NK-92 (cell line): Measurements from ENCODE around the gene CFAP299.
"Not testable (repeated sequence)": the region's sequence is repeated elsewhere in the genome, so short reads cannot be mapped to it uniquely, and the experiment has no call there.

Experiments
- DNase-seq: peaks from one replicate; lab custom pipeline; 2025; ENCODE audit not compliant: unreplicated experiment; lab: John Stamatoyannopoulos, UW

The CFAP299 gene

DNA sequence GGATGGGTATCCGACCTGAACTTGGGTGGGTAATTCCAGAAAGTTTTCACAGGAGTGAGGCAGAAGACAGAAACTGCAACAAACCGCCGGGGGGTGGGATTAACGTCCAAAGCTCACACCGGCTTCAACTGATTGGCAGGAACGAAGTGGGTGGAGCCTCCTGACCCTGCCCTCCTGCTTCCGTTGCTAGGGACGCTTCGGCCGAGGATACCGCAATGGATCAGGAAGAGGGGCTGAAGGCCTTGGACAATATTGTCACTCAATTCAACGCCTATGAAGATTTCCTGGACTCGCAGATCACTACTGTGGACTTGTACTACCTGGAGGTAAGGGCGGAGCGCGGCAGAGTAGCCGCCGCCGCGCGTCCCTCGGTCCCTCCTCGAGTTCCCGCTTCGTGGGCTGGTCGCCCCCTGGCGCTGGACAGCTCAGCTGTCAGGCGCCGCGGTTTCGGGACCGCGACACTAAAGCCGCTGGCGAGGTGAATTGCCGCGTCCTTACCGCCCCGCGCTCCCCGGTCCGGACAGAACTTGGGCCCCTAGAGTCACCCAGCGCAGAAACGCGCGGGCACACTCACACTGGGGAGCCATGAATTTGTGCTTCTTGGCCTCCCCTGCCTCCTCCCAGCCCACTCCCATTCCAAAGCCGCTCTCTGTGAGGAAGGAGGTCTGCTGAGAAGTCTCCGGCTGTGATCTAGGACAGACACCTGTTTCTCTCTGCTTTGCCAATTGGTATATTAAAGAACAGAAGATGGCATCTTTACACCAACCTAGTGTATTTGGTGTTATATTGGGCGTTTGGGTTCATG lies at the start of gene CFAP299:
Gene CFAP299, plus strand, starts transcription at position 177 of the 805 bp plus-strand sequence.
- DNase-seq = no peak

DNA sequence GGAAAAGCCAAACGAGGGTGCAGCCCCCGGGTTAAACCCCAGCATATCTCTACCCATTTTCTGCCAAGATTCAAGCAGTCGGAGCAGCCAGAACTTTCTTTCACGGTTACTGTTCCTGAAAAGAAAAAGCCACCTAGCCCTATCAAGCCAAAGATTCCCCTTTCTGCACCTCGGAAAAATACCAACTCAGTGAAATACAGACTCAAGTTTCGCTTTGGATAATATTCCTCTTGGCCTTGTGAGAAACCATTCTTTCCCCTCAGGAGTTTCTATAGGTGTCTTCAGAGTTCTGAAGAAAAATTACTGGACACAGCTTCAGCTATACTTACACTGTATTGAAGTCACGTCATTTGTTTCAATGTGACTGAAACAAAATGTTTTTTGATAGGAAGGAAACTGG lies 49.1 kb upstream of the CFAP299 start:
- DNase-seq = no peak

DNA sequence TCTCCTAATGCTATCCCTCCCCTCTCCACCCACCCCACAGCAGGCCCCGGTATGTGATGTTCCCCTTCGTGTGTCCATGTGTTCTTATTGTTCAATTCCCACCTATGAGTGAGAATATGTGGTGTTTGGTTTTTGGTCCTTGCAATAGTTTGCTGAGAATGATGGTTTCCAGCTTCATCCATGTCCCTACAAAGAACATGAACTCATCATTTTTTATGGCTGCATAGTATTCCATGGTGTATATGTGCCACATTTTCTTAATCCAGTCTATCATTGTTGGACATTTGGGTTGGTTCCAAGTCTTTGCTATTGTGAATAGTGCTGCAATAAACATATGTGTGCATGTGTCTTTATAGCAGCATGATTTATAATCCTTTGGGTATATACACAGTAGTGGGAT lies 44.9 kb upstream of the CFAP299 start:
- not testable (repeated sequence) for DNase-seq

DNA sequence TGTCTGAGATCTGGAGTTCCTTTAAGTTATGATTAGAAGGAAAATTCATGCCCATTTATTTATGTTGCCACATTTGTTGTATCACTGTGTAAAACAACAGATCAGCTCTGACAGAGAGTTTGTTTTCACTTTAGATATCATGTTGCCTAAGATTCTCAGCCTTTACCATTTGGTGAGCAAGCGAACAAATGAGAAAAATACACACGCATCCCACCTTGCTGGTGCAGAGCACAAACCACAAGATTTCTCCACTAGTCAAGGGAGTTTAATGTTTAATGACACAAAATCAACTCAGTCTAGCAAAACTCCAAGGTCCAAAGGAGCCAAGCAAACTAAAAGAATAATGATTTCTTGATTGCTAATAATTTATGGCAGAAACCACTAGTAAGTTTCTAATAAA lies 41.3 kb upstream of the CFAP299 start:
- DNase-seq = no peak

DNA sequence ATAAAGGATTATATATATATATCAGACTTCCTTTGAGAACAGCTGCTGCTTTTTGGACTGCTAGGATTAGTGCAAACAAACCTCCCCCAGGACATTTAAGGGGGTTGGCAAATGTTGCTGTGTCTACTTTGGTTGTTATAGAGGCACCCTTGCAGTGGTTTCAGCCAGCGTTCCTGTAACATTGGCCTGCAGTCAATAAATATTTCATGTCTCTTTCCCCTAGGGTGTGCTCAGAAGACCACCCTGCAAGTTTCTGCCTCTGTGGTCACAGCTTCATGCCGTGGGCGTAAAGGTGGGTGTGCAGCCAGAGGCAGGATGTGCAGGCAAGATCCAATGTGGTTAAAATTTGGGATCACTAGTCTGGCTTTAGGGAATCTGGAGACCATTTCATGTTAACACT lies 40.2 kb upstream of the CFAP299 start:
- DNase-seq = no peak

DNA sequence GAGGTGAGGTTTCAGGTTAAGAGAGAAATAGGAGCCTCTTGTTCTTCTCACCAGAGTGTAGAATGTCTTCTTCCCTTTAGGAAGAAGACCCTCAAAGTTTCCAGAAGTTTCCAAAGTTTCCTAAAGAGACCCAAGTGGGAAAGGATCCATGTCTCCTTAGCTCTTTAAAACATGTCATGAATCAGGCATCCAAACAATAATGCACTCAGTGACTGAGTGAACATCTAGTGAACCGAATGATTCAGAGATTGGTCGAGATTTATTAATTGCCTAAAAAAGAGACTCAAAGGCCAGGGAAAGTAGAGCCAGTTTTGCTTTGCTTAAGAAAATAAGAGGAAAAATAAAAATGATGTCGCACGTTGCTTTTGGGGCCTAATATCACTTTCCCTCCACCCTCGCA lies 39.7 kb upstream of the CFAP299 start:
- no peak for DNase-seq

DNA sequence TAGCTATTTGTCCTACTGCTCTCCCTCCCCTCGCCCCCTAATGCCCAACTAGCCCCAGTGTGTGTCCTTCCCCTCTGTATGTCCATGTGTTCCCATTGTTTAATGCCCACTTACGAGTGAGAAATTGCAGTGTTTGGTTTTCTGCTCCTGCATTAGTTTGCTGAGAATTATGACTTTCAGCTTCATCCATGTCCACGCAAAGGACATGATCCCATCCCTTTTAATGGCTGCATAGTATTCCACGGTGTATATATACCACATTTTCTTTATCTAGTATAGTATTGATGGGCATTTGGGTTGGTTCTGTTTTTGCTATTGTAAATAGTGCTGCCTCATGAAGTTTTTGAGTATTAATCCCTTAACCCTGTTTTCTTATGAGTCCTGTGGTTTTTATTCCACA lies 33.6 kb upstream of the CFAP299 start:
- no peak for DNase-seq

DNA sequence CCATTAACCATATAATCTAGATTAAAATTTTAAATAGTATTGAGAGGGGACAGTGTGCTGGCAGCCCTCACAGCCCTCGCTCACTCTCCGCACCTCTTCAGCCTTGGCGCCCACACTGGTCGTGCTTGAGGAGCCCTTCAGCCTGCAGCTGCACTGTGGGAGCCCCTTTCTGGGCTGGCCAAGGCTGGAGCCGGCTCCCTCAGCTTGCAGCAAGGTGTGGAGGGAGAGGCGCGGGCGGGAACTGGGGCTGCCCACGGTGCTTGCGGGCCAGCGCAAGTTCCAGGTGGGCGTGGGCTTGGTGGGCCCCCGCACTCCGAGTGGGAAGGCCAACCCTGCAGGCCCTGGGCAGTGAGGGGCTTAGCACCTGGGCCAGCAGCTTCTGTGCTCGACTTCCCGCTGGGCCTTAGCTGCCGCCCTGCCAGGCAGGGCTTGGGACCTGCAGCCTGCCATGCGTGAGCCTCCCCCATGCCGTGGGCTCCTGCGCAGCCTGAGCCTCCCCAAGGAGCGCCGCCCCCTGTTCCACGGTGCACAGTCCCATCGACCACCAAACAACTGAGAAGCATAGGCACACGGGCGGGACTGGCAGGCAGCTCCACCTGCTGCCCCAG lies 32.8 kb upstream of the CFAP299 start:
- DNase-seq = no peak

DNA sequence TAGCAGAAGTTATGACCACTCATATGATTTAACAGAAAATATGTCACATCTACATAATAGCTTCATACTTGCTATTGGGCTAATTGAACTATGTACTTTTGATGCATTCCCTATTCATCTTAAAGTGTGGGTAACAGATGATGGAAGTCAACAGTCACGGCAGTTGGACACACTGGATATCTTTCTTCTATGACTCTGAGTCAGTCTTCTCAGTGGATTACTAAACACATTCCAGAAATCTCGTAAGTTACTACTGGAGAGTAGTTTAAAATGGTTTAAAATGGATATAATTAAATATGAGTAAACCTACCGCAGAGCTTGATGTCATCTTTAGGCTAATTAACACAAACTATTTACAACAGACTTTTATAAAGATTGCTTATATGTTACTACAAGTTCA lies 30.1 kb upstream of the CFAP299 start:
- no peak for DNase-seq

DNA sequence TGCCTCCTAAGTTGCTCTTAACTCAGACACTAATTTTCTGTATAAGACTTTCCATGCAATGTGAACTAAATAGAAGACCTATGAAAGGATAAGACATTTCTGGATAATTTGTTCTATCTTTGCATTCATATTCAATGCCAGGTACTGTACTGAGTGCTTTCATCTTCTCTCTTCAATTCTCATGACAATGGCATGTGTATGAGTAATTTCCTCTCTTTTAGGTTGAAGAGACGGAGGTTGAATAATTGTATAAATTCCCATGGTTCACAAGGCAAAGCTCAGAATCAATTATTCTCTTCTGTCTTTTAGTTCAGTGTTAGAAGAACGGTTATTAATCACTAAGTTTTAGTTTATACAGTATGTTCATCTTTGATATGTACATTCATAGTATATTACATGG lies 29.3 kb upstream of the CFAP299 start:
- DNase-seq = no peak

DNA sequence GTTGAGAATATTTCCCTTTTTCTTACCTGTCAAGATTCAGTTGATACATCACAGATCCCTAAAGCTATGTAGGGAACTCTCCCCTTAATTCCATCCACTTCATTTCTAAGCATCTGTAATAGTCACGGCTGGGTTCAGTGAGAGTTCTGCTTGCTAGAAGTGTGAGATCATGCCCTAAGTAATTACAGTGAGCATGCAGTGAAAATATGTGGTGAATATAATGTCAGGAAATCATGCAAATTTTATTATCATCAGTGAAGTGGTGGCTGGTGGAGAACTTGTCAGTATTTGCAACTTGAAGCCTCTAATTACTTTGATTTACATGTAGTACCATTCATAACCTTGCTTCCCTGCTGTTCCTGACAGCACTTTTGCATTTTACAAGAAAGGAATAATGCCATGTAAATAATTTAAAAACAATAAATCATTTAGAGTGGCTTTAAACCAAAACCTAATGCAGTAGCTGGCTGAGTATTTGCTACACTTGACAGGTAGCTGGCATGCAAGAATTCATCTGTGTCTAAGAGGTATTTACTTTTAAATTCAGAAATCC lies 28.3 kb upstream of the CFAP299 start:
- no peak for DNase-seq

DNA sequence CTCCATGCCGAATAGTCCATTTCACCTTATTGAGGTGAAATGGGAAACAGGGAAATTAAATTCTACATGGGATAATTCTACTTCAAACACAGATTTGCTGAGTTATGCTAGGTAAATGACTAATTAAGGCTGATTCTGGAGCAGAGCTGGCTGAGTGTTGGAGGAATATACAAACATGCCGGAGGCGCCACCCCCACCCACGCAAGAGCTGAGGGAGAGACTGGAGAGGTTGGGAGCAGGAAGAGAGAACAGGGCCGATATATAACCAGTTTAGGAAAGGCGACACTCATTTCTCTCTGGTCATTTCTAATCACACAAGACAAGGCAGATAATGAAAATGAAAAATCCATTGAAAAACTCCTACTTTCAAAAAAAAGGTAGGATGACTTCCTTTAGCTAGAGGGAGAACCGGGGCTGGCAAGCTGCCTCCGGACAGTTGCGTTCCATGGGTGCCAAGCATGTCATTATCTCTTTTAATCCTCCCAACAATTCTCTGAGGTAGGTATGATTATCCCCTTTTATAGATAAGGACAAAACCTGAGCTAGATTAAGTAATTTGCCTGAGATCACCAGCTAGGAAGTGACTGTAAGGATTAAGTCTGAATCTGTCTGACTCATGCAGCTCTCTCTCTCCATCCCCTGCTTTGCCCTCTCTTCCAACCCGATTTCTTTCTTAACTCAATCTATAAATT lies 27.6 kb upstream of the CFAP299 start:
- DNase-seq = no peak

DNA sequence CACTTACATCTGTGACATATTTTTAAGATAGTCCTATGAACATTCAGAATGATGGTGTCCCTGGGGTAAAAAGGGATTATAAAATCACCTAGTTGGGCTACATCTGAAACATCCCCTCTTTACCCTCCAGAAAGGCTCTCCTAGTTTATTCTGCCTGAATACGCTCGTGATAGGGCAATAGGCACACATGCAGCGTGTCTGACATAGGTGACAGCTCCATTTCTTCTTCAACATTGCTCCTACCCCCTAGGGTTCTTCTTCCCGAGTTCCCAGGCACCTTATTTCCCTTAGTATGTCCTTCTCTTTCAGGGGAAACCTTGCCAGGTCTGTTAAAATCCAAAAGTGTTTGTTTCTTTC lies 27.1 kb upstream of the CFAP299 start:
- no peak for DNase-seq

DNA sequence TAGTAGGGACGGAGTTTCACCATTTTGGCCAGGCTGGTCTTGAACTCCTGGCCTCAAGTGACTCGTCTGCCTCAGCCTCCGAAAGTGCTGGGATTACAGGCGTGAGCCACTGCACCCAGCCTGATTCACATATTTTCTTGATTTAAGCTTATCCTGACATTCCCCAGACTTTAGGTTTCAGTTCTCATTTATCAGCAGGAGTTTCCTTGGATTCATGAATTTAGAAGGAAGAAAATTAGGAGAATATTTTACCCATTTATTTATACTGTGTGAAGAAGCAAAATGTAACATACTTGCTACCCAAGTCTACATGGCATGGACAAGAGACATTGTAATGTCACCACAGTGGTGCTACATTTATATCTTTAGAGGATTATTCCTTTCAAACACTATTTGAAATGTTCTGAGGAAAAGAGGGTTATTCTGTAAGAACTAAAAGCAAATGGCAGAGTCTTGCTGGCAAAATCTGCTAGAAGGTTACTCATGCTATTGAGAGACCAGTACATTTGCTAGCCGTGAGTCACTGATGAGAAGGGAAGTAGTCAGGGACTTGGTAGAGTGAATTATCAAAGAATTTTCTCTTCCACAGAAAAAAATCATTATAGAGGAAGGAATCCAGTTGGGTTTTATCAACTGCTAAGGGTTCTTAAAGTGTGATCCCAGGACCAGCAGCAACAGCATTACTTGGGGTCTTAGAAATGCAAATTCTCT lies 26.1 kb upstream of the CFAP299 start:
- DNase-seq = no peak

DNA sequence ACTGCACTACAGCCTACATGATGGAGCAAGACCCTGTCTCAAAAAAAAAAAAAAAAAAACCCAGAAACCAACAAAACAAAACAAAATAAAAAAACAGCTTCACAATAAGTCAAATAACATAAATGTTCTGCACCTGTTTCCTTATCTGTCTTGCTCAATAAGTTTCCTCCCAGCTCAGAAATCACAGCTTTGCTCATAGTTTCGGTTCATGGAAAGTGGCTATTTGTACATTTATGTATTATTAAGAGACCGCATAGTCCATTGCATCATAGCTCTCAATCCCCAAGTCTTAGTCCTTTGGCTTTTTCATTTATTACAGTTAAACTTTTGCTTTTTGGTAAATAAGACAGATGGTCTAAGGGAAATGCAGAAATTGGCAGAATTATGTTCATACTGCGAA lies 24.4 kb upstream of the CFAP299 start:
- no peak for DNase-seq

DNA sequence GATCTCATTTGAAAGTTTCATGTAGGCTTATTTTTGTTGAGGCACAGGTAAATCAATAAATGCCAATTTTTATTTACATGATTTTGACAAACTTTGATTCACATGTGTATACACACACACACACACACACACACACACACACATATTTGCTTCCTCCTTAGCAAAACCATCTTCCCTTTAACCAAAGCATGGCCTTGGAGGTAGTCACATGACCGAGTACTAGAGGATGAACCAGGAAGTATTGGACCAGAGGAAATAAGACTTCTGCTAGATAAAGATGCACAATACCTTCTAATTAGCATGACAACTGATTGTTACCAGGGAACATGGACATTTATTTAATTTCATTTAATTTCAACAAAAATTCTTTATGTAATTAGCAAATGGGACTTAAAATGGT lies 23.4 kb upstream of the CFAP299 start:
- no peak for DNase-seq

DNA sequence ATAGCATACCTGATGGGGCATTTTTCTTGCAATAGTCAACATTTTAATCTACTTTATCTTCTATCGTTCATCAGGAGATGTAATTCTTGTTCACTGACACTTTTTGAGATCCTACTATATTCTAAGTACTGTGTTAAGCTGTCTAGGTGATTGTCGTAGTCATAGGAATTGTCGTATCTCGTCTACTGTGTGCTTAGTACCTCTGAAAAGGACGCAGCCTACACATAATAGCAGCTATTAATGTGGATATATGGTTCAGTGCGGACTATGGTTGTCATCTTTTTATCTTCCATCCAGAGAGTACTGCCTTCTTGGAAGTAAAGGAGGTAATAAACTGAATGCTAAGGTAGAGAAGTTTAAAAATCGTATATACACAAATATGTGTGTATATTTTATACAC lies 21.9 kb upstream of the CFAP299 start:
- DNase-seq = no peak

DNA sequence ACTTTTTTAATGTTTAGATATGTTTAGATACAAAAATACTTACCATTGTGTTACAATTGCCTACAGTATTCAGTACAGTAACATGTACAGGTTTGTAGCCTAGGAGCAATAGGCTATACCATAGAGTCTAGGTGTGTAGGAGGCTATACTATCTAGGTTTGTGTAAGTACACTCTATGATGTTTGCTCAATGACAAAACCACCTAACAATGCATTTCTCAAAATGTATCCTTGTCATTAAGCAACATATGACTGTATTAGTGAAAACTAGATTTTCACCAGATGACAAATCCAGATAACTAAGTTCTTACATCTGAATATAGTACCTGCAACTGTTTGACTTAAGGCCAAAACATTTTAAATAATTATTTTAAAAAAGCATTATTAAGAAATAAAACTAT lies 19.7 kb upstream of the CFAP299 start:
- DNase-seq = not testable (repeated sequence)

DNA sequence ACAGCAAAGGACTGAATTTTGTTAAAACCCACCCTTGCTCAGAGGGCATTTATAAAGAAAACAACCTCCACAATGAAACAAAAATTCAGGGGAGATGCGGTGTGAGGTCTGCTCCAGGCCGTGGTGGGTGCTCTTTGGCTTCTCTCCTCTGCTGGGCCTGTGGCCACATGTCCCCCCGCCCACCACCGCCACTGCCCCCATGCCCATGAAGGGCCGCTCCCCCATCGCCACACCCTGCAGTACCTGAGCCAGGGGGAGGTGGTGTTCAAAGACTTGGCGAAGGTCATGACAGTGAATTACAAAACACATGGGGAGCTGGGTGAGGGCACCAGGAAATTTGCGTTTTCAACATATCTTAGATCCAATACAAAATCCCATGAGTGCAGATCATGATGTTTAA lies 14.2 kb upstream of the CFAP299 start:
- DNase-seq = no peak

DNA sequence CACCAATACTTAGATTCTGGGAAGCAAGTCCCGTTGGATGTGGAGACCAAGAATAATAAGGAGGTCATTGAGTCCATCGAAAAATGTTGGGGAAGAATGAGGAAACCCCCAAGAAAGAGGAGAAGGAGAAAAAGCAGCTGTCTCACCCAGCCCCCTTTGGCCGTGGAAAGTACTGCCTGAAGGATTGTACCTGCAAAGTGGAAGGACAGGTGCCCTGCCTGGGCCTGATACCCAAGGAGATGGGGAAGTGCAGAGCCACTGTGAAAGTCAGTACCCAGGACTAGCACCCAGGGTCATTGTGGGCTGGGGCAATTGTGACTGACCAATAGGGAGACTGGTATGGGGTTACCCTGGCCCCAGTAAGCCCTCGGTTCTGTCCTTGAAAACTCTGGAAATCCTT lies 13.8 kb upstream of the CFAP299 start:
- DNase-seq = no peak

DNA sequence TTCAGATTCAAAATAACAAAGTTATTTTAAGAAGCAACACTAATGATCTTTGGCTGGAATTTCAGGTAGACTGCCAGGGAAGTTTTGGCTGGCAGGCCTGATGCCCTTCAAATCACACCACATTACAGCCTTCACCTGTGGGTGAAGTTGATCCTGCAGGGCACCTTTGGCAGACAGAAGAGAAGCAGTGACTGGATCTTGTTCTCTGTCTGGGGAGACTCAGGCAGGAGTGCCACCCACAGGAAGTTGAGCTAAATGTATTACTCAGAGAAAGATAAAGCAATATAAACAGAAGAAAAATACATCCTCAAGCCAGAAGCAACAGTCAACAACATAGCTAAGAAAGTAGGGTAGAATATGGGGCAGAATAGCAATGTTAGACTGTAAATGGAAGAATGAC lies 12.8 kb upstream of the CFAP299 start:
- DNase-seq = no peak
